Naive thymus-derived CD4-positive, alpha-beta T cell (primary cell): ENCODE measurements around the gene MAGI3. TPM values are rescaled to one million over a fixed set of nuclear protein-coding genes. Genes with fewer than 3 reads are reported as not detected.

ENCODE experiments used
- ATAC-seq: fragments of 150-1000 bp; cut with Tn5 transposase; 2 replicates; pipeline ENCODE4 v1.10.0; 2021; ENCODE audit warnings: mild to moderate bottlenecking, moderate library complexity
- CTCF ChIA-PET: fragments of 350-600 bp; sonication (Branson Sonifier 250); formaldehyde crosslinking; loops from one replicate; lab custom pipeline; 2021; ENCODE audit warnings: antibody characterized with exemption; lab: Charles Lee
- POLR2A ChIA-PET: fragments of 350-600 bp; sonication (Branson Sonifier 250); formaldehyde crosslinking; loops from one replicate; lab custom pipeline; 2021; ENCODE audit warnings: antibody characterized with exemption, inconsistent platforms; lab: Charles Lee
- DNase-seq, 9 donors: peaks; one replicate each; pipeline versions ENCODE4 v3.0.0 to v3.0.0-alpha.2; 2020 to 2022; ENCODE audit warnings: mixed read lengths in 1 of 9
- H3K27ac ChIP-seq: one replicate; pipeline ENCODE4 v1.7.0; 2013; ENCODE audit warnings: mild to moderate bottlenecking, low read depth, low read length, moderate library complexity
- H3K27me3 ChIP-seq, 2 donors: one replicate each; pipeline ENCODE4 v1.7.0; 2013; ENCODE audit warnings: low read length in 2 of 2, mild to moderate bottlenecking in 2 of 2, moderate library complexity in 2 of 2; ENCODE audit not compliant: control insufficient read depth in 2 of 2, insufficient read depth in 2 of 2
- H3K36me3 ChIP-seq, 3 experiments: 1 replicate in 2 of 3; 2 replicates in 1 of 3; pipeline ENCODE4 v1.7.0; 2013; ENCODE audit warnings: low read length in 3 of 3, mild to moderate bottlenecking in 3 of 3, moderate library complexity in 1 of 3; ENCODE audit not compliant: insufficient read depth in 3 of 3, control insufficient read depth in 2 of 3
- H3K4me1 ChIP-seq, 2 donors: one replicate each; pipeline ENCODE4 v1.7.0; 2013; ENCODE audit warnings: low read length in 2 of 2, mild to moderate bottlenecking in 2 of 2, moderate library complexity in 1 of 2; ENCODE audit not compliant: control insufficient read depth in 2 of 2, insufficient read depth in 2 of 2
- H3K4me3 ChIP-seq: 2 replicates; pipeline ENCODE4 v1.7.0; 2013; ENCODE audit warnings: mild to moderate bottlenecking, low read length
- H3K9me3 ChIP-seq, 3 experiments: 1 replicate in 2 of 3; 2 replicates in 1 of 3; pipeline ENCODE4 v1.7.0; 2013; ENCODE audit warnings: low read length in 3 of 3; ENCODE audit not compliant: control insufficient read depth in 2 of 3
- H3K27ac Mint-ChIP-seq, 9 donors: one replicate each; pipeline ENCODE4 v1.8.0; 2020 to 2022; ENCODE audit warnings: mixed read lengths in 9 of 9, mild to moderate bottlenecking in 8 of 9, moderate library complexity in 5 of 9, inconsistent platforms in 2 of 9
- H3K27me3 Mint-ChIP-seq, 5 donors: one replicate each; pipeline ENCODE4 v1.8.0; 2021 to 2022; ENCODE audit warnings: mixed read lengths in 5 of 5, mild to moderate bottlenecking in 1 of 5
- H3K36me3 Mint-ChIP-seq, 5 donors: one replicate each; pipeline ENCODE4 v1.8.0; 2020 to 2022; ENCODE audit warnings: mixed read lengths in 5 of 5, mild to moderate bottlenecking in 3 of 5, inconsistent platforms in 1 of 5
- H3K4me1 Mint-ChIP-seq, 7 donors: one replicate each; pipeline ENCODE4 v1.8.0; 2020 to 2022; ENCODE audit warnings: mixed read lengths in 7 of 7, mild to moderate bottlenecking in 3 of 7, inconsistent platforms in 1 of 7
- H3K4me3 Mint-ChIP-seq, 10 donors: one replicate each; pipeline ENCODE4 v1.8.0; 2020 to 2022; ENCODE audit warnings: mild to moderate bottlenecking in 10 of 10, mixed read lengths in 10 of 10, moderate library complexity in 6 of 10, inconsistent platforms in 2 of 10
- H3K9me3 Mint-ChIP-seq, 11 donors: one replicate each; pipeline ENCODE4 v1.8.0; 2020 to 2022; ENCODE audit warnings: mixed read lengths in 11 of 11, mild to moderate bottlenecking in 4 of 11, inconsistent platforms in 1 of 11, moderate library complexity in 1 of 11
- intact Hi-C, 2 donors: fragments of 100-400 bp; cut with micrococcal nuclease; formaldehyde crosslinking; loops; one replicate each; pipeline ENCODE4 v1.15.1; 2023
- polyA plus RNA-seq, 2 donors: library from polyadenylated mRNA; unstranded; fragments of 300-500 nt; fragmentation: Illumina TruSeq; gene quantifications; one replicate each; pipeline ENCODE4 v1.2.3, GENCODE V29; 2021
- total RNA-seq, 6 experiments: library from RNA in 5 of 6; stranded (reverse) in 5 of 6; gene quantifications; 1 replicate in 5 of 6; 2 replicates in 1 of 6; pipeline ENCODE4 v1.2.3 and lab custom pipeline; 2021 to 2026

Gene MAGI3
- total and polyA plus RNA-seq, 7 experiments from 2014 or later = 3.6 to 8.8 (median 6.6) TPM

DNA sequence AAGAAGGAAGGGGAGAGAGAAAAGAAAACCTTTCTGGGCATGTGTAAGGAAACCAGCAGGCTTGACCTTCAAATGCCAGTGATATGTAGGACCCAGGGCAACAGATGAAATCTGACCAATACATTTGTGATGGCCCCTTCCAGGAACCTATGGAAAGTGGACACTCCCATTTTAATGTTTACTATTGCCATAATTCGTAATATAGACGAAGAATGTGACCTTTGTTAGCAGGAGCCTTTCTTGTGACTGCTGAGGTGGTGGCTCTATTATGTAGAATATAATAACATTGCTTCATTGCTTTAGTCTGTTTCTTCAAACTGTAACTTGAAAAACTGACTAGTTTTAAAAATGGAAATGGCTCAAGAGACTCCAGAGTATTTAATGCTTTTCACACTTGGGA is 150.8 kb downstream of the MAGI3 start:
- ATAC-seq = no peak
- no peaks in the 10 kb centered on the region for H3K9me3 ChIP-seq
- no peak overlapping the region for H3K4me3 Mint-ChIP-seq
- H3K27ac Mint-ChIP-seq = no peak overlapping the region
- ChIA-PET POLR2A (no interaction called here), CTCF (no interaction called here)
- no peak for DNase-seq
- peaks cover 0 to 17% (median 3%) of the 10 kb centered on the region in 11 donors for H3K9me3 Mint-ChIP-seq
- no peaks in the 10 kb centered on the region for H3K27me3 ChIP-seq
- no peaks in the 10 kb centered on the region for H3K4me1 ChIP-seq
- peaks cover 0 to 9% (median 0%) of the 10 kb centered on the region in 7 donors for H3K4me1 Mint-ChIP-seq
- H3K4me3 ChIP-seq = no peak overlapping the region
- peaks cover 0 to 10% (median 4%) of the 10 kb centered on the region in 5 donors for H3K36me3 Mint-ChIP-seq
- no peaks in the 10 kb centered on the region for H3K27me3 Mint-ChIP-seq
- intact Hi-C loops = no loop called here
- H3K27ac ChIP-seq = no peak overlapping the region
- H3K36me3 ChIP-seq = no peaks in the 10 kb centered on the region

DNA sequence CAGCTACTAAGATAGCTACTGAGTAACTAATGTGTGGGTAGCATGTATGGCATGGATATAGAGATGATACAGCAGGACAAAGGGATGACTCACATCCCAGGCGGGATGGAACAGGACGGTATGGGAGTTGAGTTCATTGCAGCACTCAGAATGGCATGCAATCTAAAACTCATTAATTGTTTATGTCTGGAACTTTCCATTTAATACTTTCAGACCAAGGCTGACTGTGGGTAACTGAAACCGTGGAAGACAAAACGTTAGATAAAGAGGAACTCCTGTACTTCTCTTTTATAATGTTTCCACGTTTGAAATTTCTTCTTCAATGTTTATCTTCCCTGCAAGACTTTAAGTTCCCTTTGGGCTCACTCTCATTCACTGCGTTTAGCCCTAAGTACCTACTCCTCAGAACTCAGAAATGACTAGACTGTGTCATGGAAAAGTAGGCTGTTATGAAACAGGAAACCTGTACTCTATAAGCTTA is 151.9 kb downstream of the MAGI3 start:
- no peaks in the 10 kb centered on the region for H3K27me3 ChIP-seq
- Mint-ChIP-seq H3K36me3 (peaks cover 0 to 6% (median 3%) of the 10 kb centered on the region in 5 donors), H3K27ac (no peak overlapping the region), H3K27me3 (no peaks in the 10 kb centered on the region), H3K9me3 (peaks cover 0 to 8% (median 0%) of the 10 kb centered on the region in 11 donors), H3K4me3 (no peak overlapping the region), H3K4me1 (peaks cover 0 to 9% (median 0%) of the 10 kb centered on the region in 7 donors)
- no peaks in the 10 kb centered on the region for H3K36me3 ChIP-seq
- H3K4me1 ChIP-seq = no peaks in the 10 kb centered on the region
- DNase-seq (no peak), ATAC-seq (no peak)
- ChIA-PET CTCF (no interaction called here), POLR2A (no interaction called here)
- H3K27ac ChIP-seq = no peak overlapping the region
- no peak overlapping the region for H3K4me3 ChIP-seq
- intact Hi-C loops = no loop called here
- no peaks in the 10 kb centered on the region for H3K9me3 ChIP-seq

DNA sequence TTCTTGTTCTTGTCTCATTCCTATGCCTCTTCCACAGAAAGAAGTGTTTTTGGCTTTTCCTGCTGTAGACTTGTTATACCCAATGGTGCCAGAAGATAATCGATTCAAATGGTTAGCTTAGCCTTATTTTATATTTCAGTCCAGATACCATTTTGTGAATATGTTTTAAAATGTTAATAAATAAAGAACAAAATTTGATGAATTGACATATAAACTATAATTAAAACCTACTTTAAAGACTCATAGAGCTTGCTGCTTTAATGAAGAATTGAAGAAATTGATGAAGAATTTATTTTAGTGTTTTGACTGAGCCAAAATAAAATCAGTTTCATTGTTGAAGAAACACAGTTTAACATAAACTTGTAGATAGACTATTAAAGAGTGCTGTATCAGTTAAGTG is 152.8 kb downstream of the MAGI3 start:
- intact Hi-C loops = no loop called here
- ATAC-seq = no peak
- H3K9me3 ChIP-seq = no peaks in the 10 kb centered on the region

DNA sequence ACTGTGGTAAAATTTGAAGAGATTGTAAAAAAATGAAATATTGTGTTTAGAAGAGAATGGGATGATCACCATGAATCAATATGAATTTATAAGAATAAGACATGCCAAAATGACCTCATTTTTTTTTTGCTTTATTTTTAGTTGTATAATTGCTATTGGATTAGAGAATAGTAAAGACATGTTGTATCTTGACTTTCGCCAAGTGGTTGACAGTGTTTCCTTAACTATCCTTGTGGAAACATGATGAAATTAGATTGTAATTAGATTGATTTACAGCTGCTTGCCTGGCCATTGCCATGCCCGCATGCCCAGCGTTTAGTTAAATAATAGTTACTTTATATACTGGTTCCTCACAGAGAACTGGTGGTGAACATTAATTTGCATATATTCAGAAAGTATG is 154.9 kb downstream of the MAGI3 start:
- Mint-ChIP-seq H3K9me3 (peaks cover 0 to 8% (median 0%) of the 10 kb centered on the region in 11 donors), H3K27ac (no peak overlapping the region), H3K4me3 (no peak overlapping the region), H3K27me3 (no peaks in the 10 kb centered on the region), H3K4me1 (peaks cover 0 to 7% (median 0%) of the 10 kb centered on the region in 7 donors), H3K36me3 (peaks cover 0 to 8% (median 4%) of the 10 kb centered on the region in 5 donors)
- ATAC-seq (no peak), DNase-seq (no peak)
- H3K27me3 ChIP-seq = no peaks in the 10 kb centered on the region
- ChIA-PET POLR2A (no interaction called here), CTCF (no interaction called here)
- no peaks in the 10 kb centered on the region for H3K36me3 ChIP-seq
- H3K4me1 ChIP-seq = no peaks in the 10 kb centered on the region
- intact Hi-C loops = no loop called here
- H3K9me3 ChIP-seq = no peaks in the 10 kb centered on the region
- no peak overlapping the region for H3K4me3 ChIP-seq
- no peak overlapping the region for H3K27ac ChIP-seq

More for the DNA sequence above, 152.8 kb downstream of the MAGI3 start:
- peaks cover 0 to 4% (median 2%) of the 10 kb centered on the region in 5 donors for H3K36me3 Mint-ChIP-seq
- CTCF ChIA-PET = no interaction called here
- POLR2A ChIA-PET = no interaction called here
- no peak overlapping the region for H3K27ac Mint-ChIP-seq
- H3K27ac ChIP-seq = no peak overlapping the region
- no peak overlapping the region for H3K4me3 ChIP-seq
- H3K4me1 ChIP-seq = no peaks in the 10 kb centered on the region
- H3K36me3 ChIP-seq = no peaks in the 10 kb centered on the region
- H3K4me1 Mint-ChIP-seq = peaks cover 0 to 9% (median 0%) of the 10 kb centered on the region in 7 donors
- H3K9me3 Mint-ChIP-seq = peaks cover 0 to 6% (median 0%) of the 10 kb centered on the region in 11 donors
- no peaks in the 10 kb centered on the region for H3K27me3 Mint-ChIP-seq
- H3K4me3 Mint-ChIP-seq = no peak overlapping the region
- no peaks in the 10 kb centered on the region for H3K27me3 ChIP-seq
- DNase-seq = no peak

DNA sequence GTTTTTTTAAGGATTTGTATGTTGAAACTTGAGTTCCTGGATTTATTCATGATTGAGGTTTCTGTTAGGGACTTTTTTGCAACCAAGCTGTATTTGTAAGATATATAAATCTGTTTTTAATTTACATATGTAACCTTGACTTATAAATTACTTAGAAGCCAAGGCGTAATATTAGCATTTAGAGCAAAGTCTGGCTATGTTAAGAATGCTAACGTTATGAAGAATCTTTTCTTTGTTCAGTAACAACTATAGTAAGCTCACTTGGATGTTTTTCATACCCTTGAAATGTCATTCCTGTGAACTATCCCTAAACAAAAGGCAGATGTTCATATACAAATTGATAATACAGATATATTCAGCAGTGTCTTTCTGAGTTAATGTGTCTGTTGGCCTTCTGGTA is 155.3 kb downstream of the MAGI3 start:
- Mint-ChIP-seq H3K36me3 (peaks cover 0 to 8% (median 4%) of the 10 kb centered on the region in 5 donors), H3K9me3 (peaks cover 0 to 8% (median 0%) of the 10 kb centered on the region in 11 donors), H3K4me1 (peaks cover 0 to 4% (median 0%) of the 10 kb centered on the region in 7 donors), H3K27ac (no peak overlapping the region), H3K4me3 (no peak overlapping the region), H3K27me3 (no peaks in the 10 kb centered on the region)
- no peak for ATAC-seq
- ChIA-PET CTCF (no interaction called here), POLR2A (no interaction called here)
- Histone ChIP-seq H3K9me3 (no peaks in the 10 kb centered on the region), H3K27me3 (no peaks in the 10 kb centered on the region), H3K4me1 (no peaks in the 10 kb centered on the region), H3K27ac (no peak overlapping the region), H3K4me3 (no peak overlapping the region), H3K36me3 (no peaks in the 10 kb centered on the region)
- DNase-seq = no peak
- intact Hi-C loops = no loop called here

DNA sequence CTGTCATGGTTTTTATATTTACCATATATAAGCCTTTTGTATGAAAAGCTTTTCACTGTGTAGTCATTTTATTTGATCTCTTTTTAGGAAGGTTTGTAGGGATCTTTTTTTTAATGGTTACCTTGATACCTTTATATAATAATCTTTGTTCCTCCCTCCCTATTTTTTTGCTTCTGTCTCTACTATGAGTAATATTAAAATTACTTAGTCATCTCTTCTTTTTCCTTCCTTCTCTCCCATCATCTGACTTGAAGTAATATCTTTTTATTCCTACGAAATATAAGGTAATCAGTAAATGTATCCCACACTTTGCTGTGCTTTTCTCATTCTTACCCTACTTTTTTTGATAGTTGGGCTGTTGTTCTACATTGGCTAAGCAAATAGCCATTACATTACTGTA is 161.4 kb downstream of the MAGI3 start:
- Histone ChIP-seq H3K4me3 (no peak overlapping the region), H3K9me3 (no peaks in the 10 kb centered on the region), H3K4me1 (no peaks in the 10 kb centered on the region), H3K27me3 (no peaks in the 10 kb centered on the region), H3K36me3 (no peaks in the 10 kb centered on the region), H3K27ac (no peak overlapping the region)
- POLR2A ChIA-PET = no interaction called here
- intact Hi-C loops = no loop called here
- DNase-seq = no peak
- H3K36me3 Mint-ChIP-seq = peaks cover 0 to 45% (median 35%) of the 10 kb centered on the region in 5 donors
- no peak overlapping the region for H3K4me3 Mint-ChIP-seq
- no peak for ATAC-seq
- no peaks in the 10 kb centered on the region for H3K27me3 Mint-ChIP-seq
- H3K27ac Mint-ChIP-seq = no peak overlapping the region
- no peaks in the 10 kb centered on the region for H3K4me1 Mint-ChIP-seq
- peaks cover 2 to 41% (median 14%) of the 10 kb centered on the region in 11 donors for H3K9me3 Mint-ChIP-seq
- CTCF ChIA-PET = no interaction called here

DNA sequence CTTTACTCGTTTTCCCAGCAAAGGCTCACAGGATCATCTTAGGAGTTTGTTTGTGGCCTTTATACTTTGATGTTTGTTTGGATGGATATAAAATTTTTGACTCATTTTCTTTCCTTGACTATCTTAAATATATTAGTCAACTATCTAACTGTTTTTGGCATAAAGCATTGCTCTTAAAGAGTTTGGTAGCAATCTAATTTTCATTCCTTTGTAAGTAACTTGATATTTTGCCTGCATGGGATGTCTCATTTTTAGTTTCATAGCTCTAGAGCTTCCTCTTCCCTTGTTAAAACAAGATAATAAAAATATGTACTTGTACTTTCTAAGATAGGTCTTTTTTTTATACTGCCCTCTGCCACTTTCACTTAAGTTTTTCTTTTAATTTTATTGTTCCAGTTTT is 161.9 kb downstream of the MAGI3 start:
- POLR2A ChIA-PET = no interaction called here
- Histone ChIP-seq H3K4me3 (no peak overlapping the region), H3K27ac (no peak overlapping the region), H3K36me3 (no peaks in the 10 kb centered on the region), H3K27me3 (no peaks in the 10 kb centered on the region), H3K4me1 (no peaks in the 10 kb centered on the region), H3K9me3 (peaks cover 0 to 4% (median 0%) of the 10 kb centered on the region in 3 experiments)
- H3K4me3 Mint-ChIP-seq = no peak overlapping the region
- no peaks in the 10 kb centered on the region for H3K27me3 Mint-ChIP-seq
- DNase-seq (no peak), ATAC-seq (no peak)
- intact Hi-C loops = no loop called here
- no peaks in the 10 kb centered on the region for H3K4me1 Mint-ChIP-seq
- no peak overlapping the region for H3K27ac Mint-ChIP-seq
- H3K36me3 Mint-ChIP-seq = peaks cover 0 to 45% (median 35%) of the 10 kb centered on the region in 5 donors
- CTCF ChIA-PET = no interaction called here
- H3K9me3 Mint-ChIP-seq = peaks cover 2 to 43% (median 14%) of the 10 kb centered on the region in 11 donors
